GM13977 (cell line): ENCODE data around the gene RNU6-7.

Experiments used
- DNase-seq: peaks from one replicate; pipeline ENCODE4 v3.0.0; 2012; ENCODE audit warnings: low spot score
- CTCF ChIP-seq: IDR thresholded peaks from 2 replicates; pipeline ENCODE4 v1.5.1; 2012; ENCODE audit warnings: mild to moderate bottlenecking, control low read depth; ENCODE audit not compliant: insufficient read depth; ENCODE audit errors: extremely low read depth, missing control alignments
- in situ Hi-C: fragments of 300-500 bp; cut with MboI; formaldehyde crosslinking; loops from one replicate; pipeline ENCODE4 v1.12.0; 2022; ENCODE audit warnings: low sequenced_read_pairs, low pct_unique_long_range_greater_than_20kb, mixed read lengths, inconsistent platforms; ENCODE audit not compliant: unreplicated experiment

Gene RNU6-7

GRCh38 chr14:32249371-32249770, 47.5 kb downstream of the RNU6-7 start:
- in situ Hi-C loops: no loop called here
- TF ChIP-seq CTCF: no peak
- DNase-seq: no peak

- DNase-seq: no peak
- in situ Hi-C loops: loop anchor here (10.0 to 25.0 kb wide), 3 partner anchors 215 to 737 kb away; no protein-coding TSS in a partner anchor
- TF ChIP-seq CTCF: no peak
Measured at GRCh38 chr14:32249780-32250179, 47.9 kb downstream of the RNU6-7 start.

- no peak for TF ChIP-seq CTCF
- DNase-seq: no peak
- in situ Hi-C loops: loop anchor here (10.0 to 25.0 kb wide), 3 partner anchors 214 to 738 kb away; no protein-coding TSS in a partner anchor
Measured at GRCh38 chr14:32250681-32251080, 48.8 kb downstream of the RNU6-7 start.

GRCh38 chr14:32251530-32251929, 49.7 kb downstream of the RNU6-7 start:
- in situ Hi-C loops: loop anchor here (10.0 to 25.0 kb wide), 3 partner anchors 213 to 739 kb away; no protein-coding TSS in a partner anchor
- TF ChIP-seq CTCF: no peak
- DNase-seq: no peak
